Heart left ventricle (tissue), 16 donors: ENCODE results near the gene TNFAIP2. TPM values are rescaled to one million over a fixed set of nuclear protein-coding genes. Genes with fewer than 3 reads are reported as not detected.

Experiments
- ATAC-seq, 4 donors: fragments of 200-7000 bp; cut with Tn5 transposase; one replicate each; pipeline ENCODE4 v1.9.1; 2020 to 2022; ENCODE audit warnings: moderate library complexity in 4 of 4, mild to moderate bottlenecking in 3 of 4, moderate number of reproducible peaks in 1 of 4
- DNase-seq, 5 donors: peaks; one replicate each; pipeline ENCODE4 v3.0.0-alpha.2; 2020
- H3K27ac ChIP-seq, 12 donors: fragments of 200-600 bp; sonication (generic) in 4 of 12; one replicate each; pipeline versions ENCODE4 v1.5.0 to v1.8.0; 2016 to 2022; ENCODE audit warnings: mild to moderate bottlenecking in 2 of 12
- H3K27me3 ChIP-seq, 9 donors: fragments of 200-600 bp; sonication (generic) in 2 of 9; one replicate each; pipeline versions ENCODE4 v1.5.1 to v1.8.0; 2016 to 2022; ENCODE audit warnings: mild to moderate bottlenecking in 3 of 9
- H3K36me3 ChIP-seq, 9 donors: fragments of 200-600 bp; sonication (generic) in 2 of 9; one replicate each; pipeline versions ENCODE4 v1.5.0 to v1.8.0; 2018 to 2022; ENCODE audit warnings: mild to moderate bottlenecking in 2 of 9
- H3K4me1 ChIP-seq, 12 donors: fragments of 200-600 bp; sonication (generic) in 4 of 12; one replicate each; pipeline versions ENCODE4 v1.5.0 to v1.8.0; 2016 to 2022; ENCODE audit warnings: mild to moderate bottlenecking in 3 of 12
- H3K4me3 ChIP-seq, 12 donors: fragments of 200-600 bp; sonication (generic) in 4 of 12; one replicate each; pipeline versions ENCODE4 v1.5.0 to v1.8.0; 2017 to 2022; ENCODE audit warnings: mild to moderate bottlenecking in 9 of 12, moderate library complexity in 4 of 12
- H3K9me3 ChIP-seq, 12 donors: fragments of 200-600 bp; sonication (generic) in 4 of 12; one replicate each; pipeline versions ENCODE4 v1.5.0 to v1.8.0; 2016 to 2022; ENCODE audit warnings: mild to moderate bottlenecking in 1 of 12
- CTCF ChIP-seq, 12 donors: fragments of 200-600 bp; sonication (generic) in 4 of 12; IDR thresholded peaks; one replicate each; pipeline versions ENCODE4 v1.5.0 to v1.8.0; 2018 to 2022; ENCODE audit warnings: antibody characterized with exemption in 12 of 12, mild to moderate bottlenecking in 5 of 12
- POLR2A ChIP-seq, 2 donors: fragments of 450-650 bp; IDR thresholded peaks; one replicate each; pipeline ENCODE4 v1.6.1; 2017; ENCODE audit warnings: antibody characterized with exemption in 2 of 2, mild to moderate bottlenecking in 2 of 2, moderate library complexity in 2 of 2
- WGBS, 4 donors: extraction: QIAGEN DNeasy Blood & Tissue Kit in 2 of 4; methylation state at CpG; one replicate each; pipeline versions ENCODE4 v1.1.5 to v1.1.7; 2013 to 2018; 5-methylcytosine and 5-hydroxymethylcytosine counted together
- intact Hi-C, 10 donors: fragments of 100-400 bp; cut with DNase I; formaldehyde crosslinking; loops; one replicate each; pipeline versions ENCODE4 v1.11.1 to v1.14.2; 2022
- polyA plus RNA-seq, 2 donors: library from polyadenylated mRNA; stranded (reverse); fragments of 200-250 nt; gene quantifications; one replicate each; pipeline ENCODE4 v1.2.3, GENCODE V29; 2013
- total RNA-seq, 9 donors: library from RNA; depleted of rRNA in 2 of 9; stranded (reverse); fragments of >200 nt in 2 of 9; fragmentation: NEBNext Ultra II Directional in 3 of 9; extraction: Animal tissue kit (Norgen Biotek cat#: 25700) in 3 of 9; gene quantifications; one replicate each; pipeline versions ENCODE4 v1.1.0 to v1.2.4, GENCODE V29; 2016 to 2023
- donor health status: ischemic (EF 13 %, LVEDD 7.1; RV severe dilation, severe dysfunction).
- donor health status: healthy with polysubstance abuse.
- donor health status: DM: no; HTN: yes; CAD: no.
- donor health status: DM: no; HTN: no; CAD: no.
- donor health status: ischemic (EF 25% LVEDD 6.9; RV normal size, moderate dysfunction).
- donor health status: ischemic (EF 25% LVEDD 5.7; RV mildly dilated, moderate dysfunction).
- donor health status: healthy.
- donor health status: DM: yes; HTN: yes; CAD: no.
- donor health status: ischemic (EF 35%, LVEDD 5.7; RV mildly dilated, moderate dysfunction).
- donor health status: nonischemic (EF 11% LVEDD 7.7; RV severe dilation, severe dysfunction).
- donor health status: DM: yes; HTN: yes; CAD: no.
- donor health status: PGD.
- donor health status: ischemic (EF 29% LVEDD 5.4; RV normal size, mild dysfunction).
- donor health status: nonischemic (EF 23%, LVEDD 6.1; RV moderate dilation, normal function).

Gene TNFAIP2
- total and polyA plus RNA-seq, 11 donors = 22.0 to 253 (median 33.5) TPM

GRCh38 chr14:103163199-103163598 is 39.9 kb downstream of the TNFAIP2 start:
- ATAC-seq = no peak
- H3K36me3 ChIP-seq = no peaks in the 10 kb centered on the region
- WGBS, 4 donors = 70 to 86% (median 84%) methylated on average over 5 of the region's 5 CpGs
- H3K27me3 ChIP-seq = no peaks in the 10 kb centered on the region
- DNase-seq = no peak
- H3K4me3 ChIP-seq = no peak overlapping the region
- H3K9me3 ChIP-seq = peaks cover 0 to 5% (median 0%) of the 10 kb centered on the region in 12 donors
- no peak overlapping the region for H3K27ac ChIP-seq
- intact Hi-C loops = no loop called here
- no peak for TF ChIP-seq CTCF (IDR thresholded peaks at IDR 0.05)
- no peak for TF ChIP-seq POLR2A (IDR thresholded peaks at IDR 0.05)
- no peaks in the 10 kb centered on the region for H3K4me1 ChIP-seq

GRCh38 chr14:103164006-103164405 is 40.7 kb downstream of the TNFAIP2 start:
- Histone ChIP-seq H3K9me3 (peaks cover 0 to 11% (median 0%) of the 10 kb centered on the region in 12 donors), H3K4me1 (no peaks in the 10 kb centered on the region), H3K36me3 (no peaks in the 10 kb centered on the region), H3K4me3 (no peak overlapping the region), H3K27ac (no peak overlapping the region), H3K27me3 (no peaks in the 10 kb centered on the region)
- WGBS, 4 donors = 65 to 85% (median 66%) methylated on average over 7 to 10 of the region's 10 CpGs
- DNase-seq = no peak
- no peak for ATAC-seq
- TF ChIP-seq CTCF (IDR thresholded peaks at IDR 0.05) = no peak
- TF ChIP-seq POLR2A (IDR thresholded peaks at IDR 0.05) = no peak
- intact Hi-C loops = no loop called here

- no peaks in the 10 kb centered on the region for H3K4me1 ChIP-seq
- no peaks in the 10 kb centered on the region for H3K36me3 ChIP-seq
- H3K27me3 ChIP-seq = no peaks in the 10 kb centered on the region
- ATAC-seq (no peak), DNase-seq (no peak)
- H3K9me3 ChIP-seq = peaks cover 0 to 19% (median 0%) of the 10 kb centered on the region in 12 donors
- no peak for TF ChIP-seq CTCF (IDR thresholded peaks at IDR 0.05)
- no peak for TF ChIP-seq POLR2A (IDR thresholded peaks at IDR 0.05)
- H3K4me3 ChIP-seq = no peak overlapping the region
- intact Hi-C loops = no loop called here
- H3K27ac ChIP-seq = no peak overlapping the region
- 64 to 71% (median 70%) methylated on average over 7 to 9 of the region's 9 CpGs for WGBS, 4 donors
Observed at GRCh38 chr14:103164779-103165178, 41.5 kb downstream of the TNFAIP2 start.

- peaks cover 0 to 25% (median 2%) of the 10 kb centered on the region in 12 donors for H3K9me3 ChIP-seq
- WGBS, 4 donors = 80 to 85% (median 83%) methylated on average over 6 of the region's 6 CpGs
- intact Hi-C loops = no loop called here
Observed at GRCh38 chr14:103165323-103165722, 42.1 kb downstream of the TNFAIP2 start.

More at GRCh38 chr14:103165323-103165722, 42.1 kb downstream of the TNFAIP2 start:
- no peaks in the 10 kb centered on the region for H3K36me3 ChIP-seq
- ATAC-seq (no peak), DNase-seq (no peak)
- H3K4me3 ChIP-seq = no peak overlapping the region
- TF ChIP-seq CTCF (IDR thresholded peaks at IDR 0.05) (no peak), POLR2A (IDR thresholded peaks at IDR 0.05) (no peak)
- H3K27me3 ChIP-seq = no peaks in the 10 kb centered on the region
- no peak overlapping the region for H3K27ac ChIP-seq
- no peaks in the 10 kb centered on the region for H3K4me1 ChIP-seq
